ENCODE measurements around the gene KIAA1217. TPM values are rescaled to one million over a fixed set of nuclear protein-coding genes. Genes with fewer than 3 reads are reported as not detected.

KIAA1217 gene
- total RNA-seq, 1 donor from 2014 or later = 121 TPM

DNA sequence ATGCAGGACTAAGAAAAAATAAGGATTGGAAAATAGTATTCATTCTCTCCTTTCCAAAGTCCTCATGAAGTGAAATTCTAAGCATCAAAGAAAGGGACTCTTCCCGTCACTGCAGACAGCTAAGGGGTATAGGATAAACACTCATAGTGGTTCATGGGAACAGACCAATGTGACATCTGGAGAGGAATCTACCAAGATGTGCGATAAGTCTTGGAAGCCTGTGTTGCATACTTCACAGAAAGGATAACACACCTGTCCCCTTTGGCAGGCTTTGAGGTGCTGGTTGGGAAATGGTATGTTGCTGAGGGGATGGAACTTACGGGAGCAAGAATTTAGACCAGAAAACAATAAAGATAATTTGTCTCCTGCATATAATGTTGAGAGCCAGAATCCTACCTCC, 266.7 kb downstream of the KIAA1217 start:
- no peak for DNase-seq (ENCODE audit: low spot score, unreplicated experiment)
- TF ChIP-seq, protein P1, sequence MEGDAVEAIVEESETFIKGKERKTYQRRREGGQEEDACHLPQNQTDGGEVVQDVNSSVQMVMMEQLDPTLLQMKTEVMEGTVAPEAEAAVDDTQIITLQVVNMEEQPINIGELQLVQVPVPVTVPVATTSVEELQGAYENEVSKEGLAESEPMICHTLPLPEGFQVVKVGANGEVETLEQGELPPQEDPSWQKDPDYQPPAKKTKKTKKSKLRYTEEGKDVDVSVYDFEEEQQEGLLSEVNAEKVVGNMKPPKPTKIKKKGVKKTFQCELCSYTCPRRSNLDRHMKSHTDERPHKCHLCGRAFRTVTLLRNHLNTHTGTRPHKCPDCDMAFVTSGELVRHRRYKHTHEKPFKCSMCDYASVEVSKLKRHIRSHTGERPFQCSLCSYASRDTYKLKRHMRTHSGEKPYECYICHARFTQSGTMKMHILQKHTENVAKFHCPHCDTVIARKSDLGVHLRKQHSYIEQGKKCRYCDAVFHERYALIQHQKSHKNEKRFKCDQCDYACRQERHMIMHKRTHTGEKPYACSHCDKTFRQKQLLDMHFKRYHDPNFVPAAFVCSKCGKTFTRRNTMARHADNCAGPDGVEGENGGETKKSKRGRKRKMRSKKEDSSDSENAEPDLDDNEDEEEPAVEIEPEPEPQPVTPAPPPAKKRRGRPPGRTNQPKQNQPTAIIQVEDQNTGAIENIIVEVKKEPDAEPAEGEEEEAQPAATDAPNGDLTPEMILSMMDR (IDR thresholded peaks at IDR 0.05; ENCODE audit: unreplicated experiment) = no peak
- H3K36me3 Mint-ChIP-seq (ENCODE audit: insufficient read depth) = peaks cover 74% of the 10 kb centered on the region
- no peak overlapping the region for H3K4me3 Mint-ChIP-seq (ENCODE audit: low read depth)
- no peaks in the 10 kb centered on the region for H3K27me3 Mint-ChIP-seq
- H3K9me3 Mint-ChIP-seq (ENCODE audit: low read depth) = peaks cover 10% of the 10 kb centered on the region
- peaks cover 2% of the 10 kb centered on the region for H3K4me1 Mint-ChIP-seq (ENCODE audit: low read depth)
- H3K27ac Mint-ChIP-seq = no peak overlapping the region

DNA sequence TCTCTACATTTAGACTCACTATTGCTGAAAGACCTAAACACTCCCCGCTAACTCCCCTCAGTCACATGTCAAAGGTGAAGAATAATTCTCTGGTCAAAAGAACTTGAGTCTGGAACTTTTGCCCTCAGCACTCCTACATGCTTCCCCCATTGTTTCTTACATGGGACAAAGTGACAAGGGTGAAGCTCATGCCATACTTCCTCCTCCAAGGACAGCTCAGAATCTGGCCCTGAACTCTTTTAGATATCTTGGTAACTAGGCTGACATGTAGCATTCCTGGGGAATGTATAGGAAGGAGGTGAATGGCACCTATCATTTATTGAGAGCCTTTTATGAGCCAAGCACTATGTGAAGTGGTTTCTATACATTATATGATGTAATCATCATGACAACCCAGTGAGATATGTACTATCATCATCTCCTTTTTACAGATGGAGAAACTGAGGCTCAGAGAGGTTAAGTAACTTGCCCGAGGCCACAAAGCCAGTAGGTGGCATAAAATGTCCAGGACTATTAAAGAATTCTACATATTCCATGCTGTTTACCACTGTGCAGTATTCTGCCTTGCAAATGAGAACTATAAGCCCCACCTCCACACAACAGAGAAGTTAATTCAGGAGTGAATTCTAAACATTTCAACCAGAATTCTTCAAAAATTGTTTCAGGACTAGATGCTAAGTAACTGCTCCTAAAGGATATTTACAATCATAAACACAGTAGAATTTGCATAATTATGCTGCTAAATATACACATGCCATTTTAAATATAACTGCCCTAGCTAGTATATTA, 268.2 kb downstream of the KIAA1217 start:
- Mint-ChIP-seq H3K4me1 (ENCODE audit: low read depth) (peaks cover 16% of the 10 kb centered on the region), H3K36me3 (ENCODE audit: insufficient read depth) (peaks cover 72% of the 10 kb centered on the region), H3K4me3 (ENCODE audit: low read depth) (no peak overlapping the region), H3K27me3 (no peaks in the 10 kb centered on the region), H3K27ac (no peak overlapping the region), H3K9me3 (ENCODE audit: low read depth) (peaks cover 10% of the 10 kb centered on the region)
- TF ChIP-seq, protein P1 (IDR thresholded peaks at IDR 0.05; ENCODE audit: unreplicated experiment) = no peak
- DNase-seq (ENCODE audit: low spot score, unreplicated experiment) = no peak

DNA sequence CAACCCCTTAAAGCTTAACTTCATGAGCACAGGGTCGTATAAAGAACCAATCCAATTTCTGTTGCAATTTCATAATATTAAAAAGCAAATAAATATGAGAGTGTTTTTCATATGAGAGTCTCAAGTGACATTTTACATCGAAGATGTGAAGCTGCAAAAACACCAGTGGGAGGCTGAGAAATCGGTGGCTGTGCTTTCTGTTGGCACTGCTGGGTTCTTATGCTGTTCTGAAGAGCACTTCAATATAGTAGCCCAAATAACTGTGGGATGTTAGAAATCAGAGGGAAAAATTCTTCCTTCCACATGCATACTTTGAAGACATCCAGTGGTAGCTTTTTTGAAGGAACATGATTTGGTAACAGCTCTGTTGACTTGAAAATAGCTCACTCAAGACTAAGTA, 269.0 kb downstream of the KIAA1217 start:
- no peak for DNase-seq (ENCODE audit: low spot score, unreplicated experiment)
- TF ChIP-seq, protein P1 (IDR thresholded peaks at IDR 0.05; ENCODE audit: unreplicated experiment) = no peak
- Mint-ChIP-seq H3K4me3 (ENCODE audit: low read depth) (no peak overlapping the region), H3K27me3 (no peaks in the 10 kb centered on the region), H3K9me3 (ENCODE audit: low read depth) (peaks cover 8% of the 10 kb centered on the region), H3K4me1 (ENCODE audit: low read depth) (peaks cover 17% of the 10 kb centered on the region), H3K36me3 (ENCODE audit: insufficient read depth) (peaks cover 65% of the 10 kb centered on the region), H3K27ac (no peak overlapping the region)

DNA sequence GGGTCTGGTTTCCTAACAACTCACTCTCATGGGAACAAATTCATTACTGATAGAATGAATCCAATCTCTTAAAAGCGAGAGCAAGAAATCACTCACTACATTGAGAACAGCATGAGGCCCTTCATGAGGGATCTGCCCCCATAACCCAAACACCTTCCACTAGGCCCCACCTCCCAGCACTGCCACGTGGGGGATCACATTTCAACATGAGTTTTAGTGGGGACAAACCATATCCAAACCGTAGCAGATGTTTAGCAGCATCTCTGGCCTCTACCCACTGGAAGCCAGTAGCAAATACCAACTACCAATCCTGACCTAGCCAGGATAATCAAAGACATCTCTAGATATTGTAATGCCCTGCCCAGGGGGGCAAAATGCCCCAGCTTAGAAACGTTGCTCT, 270.9 kb downstream of the KIAA1217 start:
- H3K27me3 Mint-ChIP-seq = no peaks in the 10 kb centered on the region
- H3K4me1 Mint-ChIP-seq (ENCODE audit: low read depth) = peaks cover 23% of the 10 kb centered on the region
- H3K36me3 Mint-ChIP-seq (ENCODE audit: insufficient read depth) = peaks cover 52% of the 10 kb centered on the region
- no peak overlapping the region for H3K27ac Mint-ChIP-seq
- no peak overlapping the region for H3K4me3 Mint-ChIP-seq (ENCODE audit: low read depth)
- TF ChIP-seq, protein P1 (IDR thresholded peaks at IDR 0.05; ENCODE audit: unreplicated experiment) = no peak
- DNase-seq (ENCODE audit: low spot score, unreplicated experiment) = no peak
- H3K9me3 Mint-ChIP-seq (ENCODE audit: low read depth) = peaks cover 3% of the 10 kb centered on the region

DNA sequence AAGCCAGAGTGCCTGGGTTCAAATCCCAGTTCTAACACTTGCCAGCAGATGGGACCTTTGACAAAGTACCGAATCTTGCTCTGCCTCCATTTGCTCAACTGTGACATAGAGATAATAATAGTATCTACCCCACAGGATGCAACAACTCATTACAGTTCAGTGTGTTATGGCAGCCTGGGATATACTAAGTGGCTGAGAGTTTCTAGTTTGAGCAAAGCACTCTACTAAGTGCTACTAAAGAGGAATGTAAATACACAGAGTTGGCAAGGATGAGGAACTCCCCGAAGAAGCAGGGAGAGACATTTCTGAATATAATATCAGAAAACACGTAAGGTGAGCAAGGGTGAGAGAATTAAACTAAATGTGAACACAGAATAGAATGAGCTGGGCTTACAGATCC, 271.5 kb downstream of the KIAA1217 start:
- Mint-ChIP-seq H3K4me3 (ENCODE audit: low read depth) (no peak overlapping the region), H3K27me3 (no peaks in the 10 kb centered on the region), H3K27ac (no peak overlapping the region), H3K36me3 (ENCODE audit: insufficient read depth) (peaks cover 48% of the 10 kb centered on the region), H3K4me1 (ENCODE audit: low read depth) (peaks cover 23% of the 10 kb centered on the region), H3K9me3 (ENCODE audit: low read depth) (no peaks in the 10 kb centered on the region)
- no peak for DNase-seq (ENCODE audit: low spot score, unreplicated experiment)
- TF ChIP-seq, protein P1 (IDR thresholded peaks at IDR 0.05; ENCODE audit: unreplicated experiment) = no peak

Data from progenitor cell of endocrine pancreas (in vitro differentiated cells).